Measurements from ENCODE around the gene GPR84. TPM values are rescaled to one million over a fixed set of nuclear protein-coding genes. Genes with fewer than 3 reads are reported as not detected.

Gene GPR84
- polyA plus RNA-seq, 2 of the 4 experiments (the other 2 are of a cell fraction): not detected

DNA sequence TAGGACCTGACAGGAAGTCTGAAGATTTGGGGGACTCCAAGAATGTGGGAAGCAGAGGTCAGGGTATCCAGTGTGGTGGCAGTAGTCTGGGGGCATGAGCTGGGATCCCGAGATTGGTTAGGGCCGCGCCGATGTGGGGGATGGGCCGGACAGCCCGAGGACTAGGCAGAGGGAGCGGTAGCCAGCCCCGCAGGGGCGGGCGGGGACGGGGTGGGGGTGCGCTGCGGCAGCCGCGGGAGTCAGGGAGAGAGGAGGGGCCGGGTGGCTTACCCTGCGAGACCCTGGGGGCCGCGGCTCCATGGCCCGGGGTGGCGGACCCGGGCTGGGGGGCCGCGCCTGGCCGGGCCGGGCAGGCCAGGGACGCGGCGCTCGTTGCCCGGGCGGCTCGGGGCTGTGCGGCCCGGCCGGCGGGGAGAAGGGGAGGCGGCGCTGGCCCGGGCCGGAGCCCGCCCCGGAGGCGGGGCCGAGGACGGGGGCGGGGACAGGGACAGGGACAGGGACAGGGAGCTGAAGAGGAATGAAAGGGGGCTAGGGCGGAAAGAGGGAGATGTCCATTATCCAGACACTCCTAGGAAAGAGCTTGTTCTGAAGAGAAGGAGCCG, 14.6 kb upstream of the GPR84 start:
- POLR2A ChIA-PET: interaction anchor here (0.9 to 1.1 kb wide), 3 partner anchors 9 to 54 kb away, joined by 3 to 10 read pairs (median 3); partner anchors contain the start of gene COPZ1
- FAIRE-seq (no peak), DNase-seq (ENCODE audit: low read depth in 1 of 2, low spot score in 1 of 2) (peak in 1 of 2 experiments; percentile 88)

DNA sequence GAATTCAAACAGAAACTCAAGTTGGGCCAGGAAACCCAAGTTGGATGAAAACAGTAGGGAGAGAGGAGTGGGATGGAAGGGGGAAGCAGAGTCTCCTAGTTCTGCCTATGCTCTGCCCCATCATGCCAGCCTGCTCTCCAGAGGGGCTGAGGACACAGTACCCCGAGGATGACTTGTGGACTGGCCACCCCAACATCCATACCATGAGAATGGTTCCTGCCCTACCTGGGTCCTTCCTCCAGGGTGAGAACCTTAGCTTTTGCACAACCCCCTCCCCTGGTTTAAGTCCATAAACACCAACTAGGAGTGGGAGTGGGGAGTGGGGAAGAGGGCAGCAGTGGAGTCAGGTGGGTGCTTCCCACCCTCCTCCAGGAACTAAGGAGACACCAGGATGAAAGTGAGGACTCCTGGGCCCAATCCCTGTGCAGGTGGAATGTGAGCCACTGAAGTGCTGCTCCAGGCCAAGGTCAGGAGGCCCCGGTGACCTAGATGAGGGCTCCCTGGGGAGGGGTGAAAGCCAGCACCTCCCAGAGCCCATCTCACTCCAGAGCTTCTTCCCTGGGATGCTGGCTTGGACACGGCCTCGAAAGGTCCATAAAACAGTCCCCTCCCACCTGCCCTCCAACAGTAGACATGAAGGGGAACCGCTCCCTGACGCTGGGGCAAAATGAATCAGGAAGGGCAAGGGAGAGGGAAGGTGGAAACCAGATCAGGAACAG, 13.7 kb upstream of the GPR84 start:
- Histone ChIP-seq H3K4me1 (peaks cover 49% of the 10 kb centered on the region), H3K4me3 (peak overlapping the region; percentile 61), H3K9me3 (no peaks in the 10 kb centered on the region), H3K4me2 (peak overlapping the region; percentile 99), H3K27ac (peak overlapping the region; percentile 81 to 96; a peak in 4 of 6 replicates)
- no peak for FAIRE-seq
- DNase-seq (ENCODE audit: low read depth in 1 of 2, low spot score in 1 of 2): no peak
- TF ChIP-seq, protein P1, sequence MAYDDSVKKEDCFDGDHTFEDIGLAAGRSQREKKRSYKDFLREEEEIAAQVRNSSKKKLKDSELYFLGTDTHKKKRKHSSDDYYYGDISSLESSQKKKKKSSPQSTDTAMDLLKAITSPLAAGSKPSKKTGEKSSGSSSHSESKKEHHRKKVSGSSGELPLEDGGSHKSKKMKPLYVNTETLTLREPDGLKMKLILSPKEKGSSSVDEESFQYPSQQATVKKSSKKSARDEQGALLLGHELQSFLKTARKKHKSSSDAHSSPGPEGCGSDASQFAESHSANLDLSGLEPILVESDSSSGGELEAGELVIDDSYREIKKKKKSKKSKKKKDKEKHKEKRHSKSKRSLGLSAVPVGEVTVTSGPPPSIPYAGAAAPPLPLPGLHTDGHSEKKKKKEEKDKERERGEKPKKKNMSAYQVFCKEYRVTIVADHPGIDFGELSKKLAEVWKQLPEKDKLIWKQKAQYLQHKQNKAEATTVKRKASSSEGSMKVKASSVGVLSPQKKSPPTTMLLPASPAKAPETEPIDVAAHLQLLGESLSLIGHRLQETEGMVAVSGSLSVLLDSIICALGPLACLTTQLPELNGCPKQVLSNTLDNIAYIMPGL (CRISPR knock-in tag; IDR thresholded peaks at IDR 0.05; ENCODE audit: borderline replicate concordance): no peak
- TF ChIP-seq RFX5 (IDR thresholded peaks at IDR 0.05) (no peak), ZNF302 (CRISPR knock-in tag; IDR thresholded peaks at IDR 0.05) (no peak), FOSL2 (IDR thresholded peaks at IDR 0.05) (no peak), FOSL2 (CRISPR knock-in tag; IDR thresholded peaks at IDR 0.05) (no peak), KDM1A (IDR thresholded peaks at IDR 0.05; ENCODE audit: low read depth) (no peak), HOXA7 (CRISPR knock-in tag; IDR thresholded peaks at IDR 0.05) (no peak), RNF2 (IDR thresholded peaks at IDR 0.05; ENCODE audit: borderline replicate concordance, low read depth) (no peak), CBX8 (IDR thresholded peaks at IDR 0.05) (no peak), MAZ (IDR thresholded peaks at IDR 0.05; ENCODE audit: borderline replicate concordance, low read depth, low read length) (no peak), PHF8 (IDR thresholded peaks at IDR 0.05; ENCODE audit: borderline replicate concordance, low read depth) (no peak), NPAS2 (CRISPR knock-in tag; IDR thresholded peaks at IDR 0.05; ENCODE audit: borderline replicate concordance) (no peak), RAD21 (conservative IDR thresholded peaks at IDR 0.05 in 1 of 2, IDR thresholded peaks at IDR 0.05 in 1 of 2) (no peak), EHF (CRISPR knock-in tag; IDR thresholded peaks at IDR 0.05) (no peak)
- TF ChIP-seq, protein P2, sequence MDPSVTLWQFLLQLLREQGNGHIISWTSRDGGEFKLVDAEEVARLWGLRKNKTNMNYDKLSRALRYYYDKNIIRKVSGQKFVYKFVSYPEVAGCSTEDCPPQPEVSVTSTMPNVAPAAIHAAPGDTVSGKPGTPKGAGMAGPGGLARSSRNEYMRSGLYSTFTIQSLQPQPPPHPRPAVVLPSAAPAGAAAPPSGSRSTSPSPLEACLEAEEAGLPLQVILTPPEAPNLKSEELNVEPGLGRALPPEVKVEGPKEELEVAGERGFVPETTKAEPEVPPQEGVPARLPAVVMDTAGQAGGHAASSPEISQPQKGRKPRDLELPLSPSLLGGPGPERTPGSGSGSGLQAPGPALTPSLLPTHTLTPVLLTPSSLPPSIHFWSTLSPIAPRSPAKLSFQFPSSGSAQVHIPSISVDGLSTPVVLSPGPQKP (IDR thresholded peaks at IDR 0.05; ENCODE audit: low read depth, low read length): no peak
- TF ChIP-seq, protein P3, sequence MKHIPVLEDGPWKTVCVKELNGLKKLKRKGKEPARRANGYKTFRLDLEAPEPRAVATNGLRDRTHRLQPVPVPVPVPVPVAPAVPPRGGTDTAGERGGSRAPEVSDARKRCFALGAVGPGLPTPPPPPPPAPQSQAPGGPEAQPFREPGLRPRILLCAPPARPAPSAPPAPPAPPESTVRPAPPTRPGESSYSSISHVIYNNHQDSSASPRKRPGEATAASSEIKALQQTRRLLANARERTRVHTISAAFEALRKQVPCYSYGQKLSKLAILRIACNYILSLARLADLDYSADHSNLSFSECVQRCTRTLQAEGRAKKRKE (CRISPR knock-in tag; IDR thresholded peaks at IDR 0.05; ENCODE audit: low read depth): no peak
- TF ChIP-seq, protein P4, sequence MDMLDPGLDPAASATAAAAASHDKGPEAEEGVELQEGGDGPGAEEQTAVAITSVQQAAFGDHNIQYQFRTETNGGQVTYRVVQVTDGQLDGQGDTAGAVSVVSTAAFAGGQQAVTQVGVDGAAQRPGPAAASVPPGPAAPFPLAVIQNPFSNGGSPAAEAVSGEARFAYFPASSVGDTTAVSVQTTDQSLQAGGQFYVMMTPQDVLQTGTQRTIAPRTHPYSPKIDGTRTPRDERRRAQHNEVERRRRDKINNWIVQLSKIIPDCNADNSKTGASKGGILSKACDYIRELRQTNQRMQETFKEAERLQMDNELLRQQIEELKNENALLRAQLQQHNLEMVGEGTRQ (IDR thresholded peaks at IDR 0.05): no peak
- TF ChIP-seq, protein P5, sequence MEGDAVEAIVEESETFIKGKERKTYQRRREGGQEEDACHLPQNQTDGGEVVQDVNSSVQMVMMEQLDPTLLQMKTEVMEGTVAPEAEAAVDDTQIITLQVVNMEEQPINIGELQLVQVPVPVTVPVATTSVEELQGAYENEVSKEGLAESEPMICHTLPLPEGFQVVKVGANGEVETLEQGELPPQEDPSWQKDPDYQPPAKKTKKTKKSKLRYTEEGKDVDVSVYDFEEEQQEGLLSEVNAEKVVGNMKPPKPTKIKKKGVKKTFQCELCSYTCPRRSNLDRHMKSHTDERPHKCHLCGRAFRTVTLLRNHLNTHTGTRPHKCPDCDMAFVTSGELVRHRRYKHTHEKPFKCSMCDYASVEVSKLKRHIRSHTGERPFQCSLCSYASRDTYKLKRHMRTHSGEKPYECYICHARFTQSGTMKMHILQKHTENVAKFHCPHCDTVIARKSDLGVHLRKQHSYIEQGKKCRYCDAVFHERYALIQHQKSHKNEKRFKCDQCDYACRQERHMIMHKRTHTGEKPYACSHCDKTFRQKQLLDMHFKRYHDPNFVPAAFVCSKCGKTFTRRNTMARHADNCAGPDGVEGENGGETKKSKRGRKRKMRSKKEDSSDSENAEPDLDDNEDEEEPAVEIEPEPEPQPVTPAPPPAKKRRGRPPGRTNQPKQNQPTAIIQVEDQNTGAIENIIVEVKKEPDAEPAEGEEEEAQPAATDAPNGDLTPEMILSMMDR (IDR thresholded peaks at IDR 0.05): no peak
- CTCF ChIA-PET: interaction anchor here (0.7 to 11.5 kb wide), 16 partner anchors 6 to 390 kb away, joined by 3 to 224 read pairs (median 16); no protein-coding TSS in a partner anchor
- 78% methylated on average over 6 of the region's 6 CpGs for WGBS (ENCODE audit: missing lambda C conversion rate)
- no peak for ATAC-seq
- POLR2A ChIA-PET: no interaction called here

More for the DNA sequence above, 14.6 kb upstream of the GPR84 start:
- Histone ChIP-seq H3K9me3 (no peaks in the 10 kb centered on the region), H3K27ac (peak overlapping the region; percentile 81 to 96), H3K4me2 (peak overlapping the region; percentile 99), H3K4me1 (peaks cover 44% of the 10 kb centered on the region), H3K4me3 (peak overlapping the region; percentile 61)
- CTCF ChIA-PET: interaction anchor here (0.6 to 11.5 kb wide), 50 partner anchors 7 to 614 kb away, joined by 3 to 224 read pairs (median 6); partner anchors contain the start of genes COPZ1 and GPR84
- peak; percentile 81 to 90 for ATAC-seq
- TF ChIP-seq POLR2A (IDR thresholded peaks at IDR 0.05; ENCODE audit: low read length) (peak; percentile 58), RFX5 (IDR thresholded peaks at IDR 0.05) (no peak)
- TF ChIP-seq, protein P6, sequence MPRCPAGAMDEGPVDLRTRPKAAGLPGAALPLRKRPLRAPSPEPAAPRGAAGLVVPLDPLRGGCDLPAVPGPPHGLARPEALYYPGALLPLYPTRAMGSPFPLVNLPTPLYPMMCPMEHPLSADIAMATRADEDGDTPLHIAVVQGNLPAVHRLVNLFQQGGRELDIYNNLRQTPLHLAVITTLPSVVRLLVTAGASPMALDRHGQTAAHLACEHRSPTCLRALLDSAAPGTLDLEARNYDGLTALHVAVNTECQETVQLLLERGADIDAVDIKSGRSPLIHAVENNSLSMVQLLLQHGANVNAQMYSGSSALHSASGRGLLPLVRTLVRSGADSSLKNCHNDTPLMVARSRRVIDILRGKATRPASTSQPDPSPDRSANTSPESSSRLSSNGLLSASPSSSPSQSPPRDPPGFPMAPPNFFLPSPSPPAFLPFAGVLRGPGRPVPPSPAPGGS (IDR thresholded peaks at IDR 0.05): peak; percentile 36; the same call in 1 of the 3 replicates
- whole genome bisulfite sequencing (ENCODE audit: missing lambda C conversion rate): 0% methylated on average over 8 of the region's 49 CpGs
